HPDE6-E6E7 (cell line): ENCODE data around the gene EIF2D.
"Not testable (repeated sequence)": the region's sequence is repeated elsewhere in the genome, so short reads cannot be mapped to it uniquely, and the experiment has no call there.

ENCODE experiments used
- DNase-seq: peaks from one replicate; pipeline ENCODE4 v3.0.0; 2011; ENCODE audit warnings: missing footprints; ENCODE audit errors: extremely low spot score

Gene EIF2D

DNA sequence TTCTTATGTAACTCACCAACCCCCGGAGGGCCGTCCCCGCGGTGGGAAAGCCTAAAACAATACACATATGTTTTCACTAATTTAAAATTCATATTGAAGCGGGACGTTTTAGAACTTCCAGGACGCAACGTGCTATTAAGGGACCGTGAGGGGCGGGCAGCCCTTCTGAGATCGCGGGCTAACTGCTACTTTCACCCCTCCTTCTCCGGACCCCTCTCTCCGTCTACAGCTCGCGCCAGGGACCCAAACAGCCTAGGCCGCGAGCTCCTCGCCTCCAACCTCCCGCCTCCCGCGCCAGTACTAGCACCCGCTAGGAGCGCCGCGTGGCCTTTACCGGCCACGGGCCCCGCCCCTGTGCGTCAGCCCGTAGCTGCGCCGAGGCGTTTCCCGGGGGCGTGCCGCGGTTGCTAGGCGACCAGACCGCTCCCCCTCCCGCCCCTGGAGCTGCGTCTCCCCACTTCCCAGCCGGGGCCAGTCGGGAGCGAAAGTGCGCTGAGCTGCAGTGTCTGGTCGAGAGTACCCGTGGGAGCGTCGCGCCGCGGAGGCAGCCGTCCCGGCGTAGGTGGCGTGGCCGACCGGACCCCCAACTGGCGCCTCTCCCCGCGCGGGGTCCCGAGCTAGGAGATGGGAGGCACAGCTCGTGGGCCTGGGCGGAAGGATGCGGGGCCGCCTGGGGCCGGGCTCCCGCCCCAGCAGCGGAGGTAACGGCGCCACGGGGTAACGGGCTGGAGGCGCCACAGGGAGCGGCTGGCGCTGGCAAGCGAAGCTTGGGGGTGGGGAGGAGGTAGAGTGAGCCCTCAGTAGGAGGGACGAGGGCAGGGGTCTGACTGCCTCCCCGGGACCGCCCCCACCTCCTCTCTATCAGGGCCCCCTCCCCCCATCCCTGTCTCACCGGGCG lies 23.1 kb upstream of the EIF2D start, which contains the start of gene DYRK3:
DYRK3 (plus strand) TSS at position 457 of the 898 bp plus-strand sequence; CDS start at position 625, 168 bp downstream.
- DNase-seq, result peak; percentile 93

DNA sequence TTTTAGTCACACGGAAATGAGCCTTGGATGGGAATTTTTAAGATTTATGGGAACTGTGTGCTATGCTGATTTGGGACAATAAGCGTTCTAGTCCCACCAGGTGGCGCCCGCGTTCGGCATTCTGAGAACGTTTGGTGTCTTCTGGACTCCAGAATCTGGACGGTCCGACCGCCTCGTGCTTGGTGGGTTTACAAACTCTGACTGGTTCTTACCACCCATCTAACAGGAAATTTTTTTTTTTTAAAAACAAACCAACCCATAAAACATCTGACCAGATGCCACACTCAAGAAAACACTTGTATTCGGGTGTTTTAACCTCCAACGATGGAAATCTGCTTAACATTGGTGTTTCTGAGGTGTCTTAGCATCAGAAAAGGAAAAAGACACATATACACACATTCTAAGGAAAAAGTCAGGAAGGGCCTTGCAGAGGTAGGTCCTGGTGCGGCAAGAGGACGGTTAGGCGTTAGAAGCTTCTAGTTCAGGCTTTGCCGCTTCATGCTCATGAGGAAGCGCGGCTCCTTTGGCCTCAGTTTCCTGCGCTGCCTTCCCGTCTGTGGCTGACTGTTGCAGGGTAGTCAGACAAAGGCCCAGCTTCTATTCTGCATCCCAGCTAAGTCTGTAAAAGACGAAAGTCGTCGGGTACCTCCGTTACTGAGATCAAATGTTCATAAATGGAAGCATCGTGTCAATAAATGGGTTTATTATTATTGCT lies 22.3 kb upstream of the EIF2D start:
- no peak for DNase-seq

DNA sequence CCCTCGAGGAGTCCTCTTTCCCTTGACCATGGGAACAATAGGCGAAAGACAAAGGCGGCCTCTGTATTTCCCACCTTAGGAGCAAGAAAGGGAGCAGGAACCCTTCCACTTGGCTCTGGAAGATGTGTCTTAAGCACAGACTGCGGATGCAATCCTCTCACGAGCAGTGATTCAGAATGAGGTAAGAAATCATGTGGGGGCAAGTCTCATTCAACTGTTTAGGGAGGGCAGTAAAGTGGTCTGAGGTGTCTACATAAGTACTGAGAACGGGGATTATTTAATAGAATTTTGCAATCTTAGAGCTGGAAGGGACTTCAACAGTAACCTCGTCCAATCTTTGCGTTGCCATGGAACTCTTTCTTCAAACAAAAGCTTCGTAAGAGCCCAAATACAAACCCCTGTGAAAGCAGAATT lies 21.4 kb upstream of the EIF2D start:
- peak; percentile 77 for DNase-seq

DNA sequence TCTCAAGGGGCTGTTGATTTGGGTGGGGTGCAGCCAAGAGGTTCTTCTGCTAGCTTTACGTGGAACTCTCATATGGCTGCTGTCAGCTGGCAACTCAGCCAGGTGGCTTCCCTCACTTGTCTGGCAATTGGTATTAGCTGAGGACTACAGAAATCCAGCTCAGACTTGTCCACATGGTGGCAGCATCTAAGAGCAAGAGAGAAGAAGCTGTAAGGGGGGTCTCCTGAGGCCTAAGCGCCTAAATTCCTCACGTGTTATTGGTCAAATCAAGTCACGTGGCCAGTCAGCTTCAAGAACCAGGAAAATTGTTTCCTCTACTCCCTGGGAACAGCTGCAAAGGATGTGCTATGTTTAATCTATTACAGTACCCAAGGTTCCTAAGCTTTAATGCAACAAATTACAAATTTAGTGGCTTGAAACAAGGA lies 18.8 kb upstream of the EIF2D start:
- DNase-seq, result no peak

DNA sequence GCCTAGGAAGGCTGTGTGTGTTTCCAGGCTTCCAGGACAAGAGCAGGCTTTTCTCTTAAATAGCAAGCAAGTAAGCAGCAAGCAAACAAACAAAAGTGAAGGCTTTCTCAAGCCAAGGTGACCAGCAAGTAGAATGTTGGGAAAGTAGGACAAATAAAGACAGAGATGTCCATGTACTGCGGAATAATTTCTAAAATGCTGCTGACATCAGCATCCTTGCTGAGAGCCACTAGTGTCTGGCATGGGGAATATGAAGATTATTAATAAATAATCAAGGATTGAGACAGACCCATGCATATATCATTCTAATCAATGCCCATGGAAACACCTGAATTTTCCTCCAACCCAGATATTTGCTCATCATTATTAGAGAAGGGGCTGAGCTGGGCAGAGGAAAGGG lies 16.7 kb upstream of the EIF2D start:
- DNase-seq, result no peak

DNA sequence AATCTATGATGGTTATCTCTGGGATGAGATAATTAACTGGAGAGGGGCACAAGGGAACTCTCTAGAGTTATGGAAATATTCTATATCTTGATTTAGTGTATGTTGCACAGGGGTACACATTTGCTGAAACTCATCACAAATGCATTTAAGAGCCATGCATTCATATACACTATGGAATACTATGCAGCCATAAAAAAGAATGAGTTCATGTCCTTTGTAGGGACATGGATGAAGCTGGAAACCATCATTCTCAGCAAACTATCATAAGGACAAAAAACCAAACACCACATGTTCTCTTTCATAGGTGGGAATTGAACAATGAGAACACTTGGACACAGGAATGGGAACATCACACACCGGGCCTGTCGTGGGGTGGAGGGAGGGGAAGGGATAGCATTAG lies 14.1 kb upstream of the EIF2D start:
- DNase-seq, result not testable (repeated sequence)

DNA sequence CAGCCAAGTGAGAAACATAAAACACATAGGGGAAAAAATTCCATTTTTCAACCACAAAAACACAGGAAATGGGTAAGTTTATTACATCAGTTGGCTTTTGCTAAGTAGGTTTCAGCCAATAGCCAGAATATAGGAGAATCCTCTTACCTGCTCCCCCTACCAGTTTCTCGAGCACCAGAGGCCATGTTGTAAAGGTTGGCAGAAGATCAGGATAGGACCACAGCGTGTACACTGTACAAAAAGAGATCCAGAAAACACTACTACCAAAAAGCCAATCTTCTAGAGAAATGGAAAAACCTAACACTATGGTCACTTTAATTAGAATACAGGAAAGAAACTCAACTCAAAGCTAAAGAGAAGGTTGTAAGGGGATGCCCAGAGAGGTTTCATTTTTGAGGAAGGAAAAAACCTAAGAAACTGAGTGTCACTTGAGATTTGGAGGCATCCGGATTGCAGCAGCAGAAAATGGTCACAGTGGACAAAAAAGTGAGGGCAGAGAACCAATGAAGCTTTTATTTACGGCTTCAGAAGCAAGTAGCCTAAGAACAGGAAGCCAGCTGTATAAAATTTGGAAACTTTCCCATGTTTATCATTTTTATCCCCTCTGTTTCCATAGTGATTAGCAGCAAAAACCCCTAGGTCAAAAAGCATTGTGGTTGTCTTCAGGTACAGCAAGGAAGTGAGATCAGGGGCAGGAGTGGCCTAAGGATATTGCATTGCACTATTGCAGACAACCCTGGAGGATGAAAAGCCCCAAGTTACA lies 2.9 kb downstream of the EIF2D start:
- DNase-seq, result no peak

DNA sequence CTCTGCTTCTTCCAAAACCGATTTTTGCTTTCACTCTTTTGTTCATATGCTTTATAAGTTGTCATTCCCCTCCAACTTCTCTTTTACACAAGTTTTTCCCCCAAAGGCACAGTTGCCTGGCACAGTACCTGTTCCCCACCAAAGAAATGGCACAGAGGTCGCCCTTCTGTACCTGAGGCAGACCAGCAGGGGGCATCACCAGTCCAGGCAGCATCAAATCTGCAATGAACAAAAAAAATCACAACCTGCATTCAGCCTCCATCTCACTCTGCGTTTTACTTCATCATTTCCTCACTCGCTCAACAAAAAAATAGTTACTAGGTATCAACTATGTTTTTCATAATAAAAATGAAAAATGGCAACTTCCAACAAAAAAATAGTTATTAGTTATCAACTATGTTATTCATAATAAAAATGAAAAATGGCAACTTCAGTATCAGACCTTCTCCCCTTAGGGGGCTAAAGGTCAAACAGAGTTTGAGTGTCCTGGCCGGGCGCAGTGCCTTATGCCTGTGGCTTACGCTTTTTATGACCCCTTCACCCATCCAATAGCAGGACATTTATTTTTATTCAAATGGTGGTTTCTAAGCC lies 4.1 kb downstream of the EIF2D start:
- DNase-seq, result no peak

DNA sequence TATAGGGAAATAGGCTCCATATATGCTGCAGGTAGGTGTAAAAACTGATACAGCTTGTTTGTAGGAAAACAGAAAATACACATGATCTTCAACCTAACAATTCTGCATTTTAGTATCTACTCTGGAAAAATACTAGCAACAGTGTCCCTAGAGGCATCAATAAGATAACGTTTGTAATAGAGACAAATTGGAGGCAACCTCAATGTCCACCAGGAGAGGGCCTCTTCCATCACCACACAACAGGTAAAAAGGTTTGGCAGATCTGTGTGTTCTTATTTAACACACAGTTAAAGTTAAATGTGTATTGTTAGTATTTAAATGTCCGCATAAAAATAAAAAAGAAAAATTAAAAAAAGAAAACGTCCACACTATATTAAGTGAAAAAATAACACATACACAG lies 5.4 kb downstream of the EIF2D start:
- peak; percentile 50 for DNase-seq

DNA sequence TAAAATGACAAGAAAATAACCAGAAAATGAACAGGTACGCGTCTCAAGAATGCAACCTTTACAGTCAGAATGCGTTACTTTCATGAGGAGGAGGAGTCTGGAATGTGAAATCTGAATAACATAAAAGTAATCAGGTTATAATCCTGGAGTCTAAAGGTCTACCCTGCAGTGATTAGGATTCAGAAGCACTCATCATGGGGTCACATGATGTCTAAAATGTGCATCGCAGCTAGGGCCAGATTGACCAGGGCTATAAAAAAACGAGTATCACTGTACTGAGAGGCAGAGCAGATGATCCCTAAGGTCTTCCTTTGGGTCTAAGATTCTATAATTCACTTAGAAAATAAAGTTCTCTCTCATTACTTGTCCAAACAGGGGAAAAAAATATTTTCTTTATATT lies 7.4 kb downstream of the EIF2D start:
- no peak for DNase-seq

DNA sequence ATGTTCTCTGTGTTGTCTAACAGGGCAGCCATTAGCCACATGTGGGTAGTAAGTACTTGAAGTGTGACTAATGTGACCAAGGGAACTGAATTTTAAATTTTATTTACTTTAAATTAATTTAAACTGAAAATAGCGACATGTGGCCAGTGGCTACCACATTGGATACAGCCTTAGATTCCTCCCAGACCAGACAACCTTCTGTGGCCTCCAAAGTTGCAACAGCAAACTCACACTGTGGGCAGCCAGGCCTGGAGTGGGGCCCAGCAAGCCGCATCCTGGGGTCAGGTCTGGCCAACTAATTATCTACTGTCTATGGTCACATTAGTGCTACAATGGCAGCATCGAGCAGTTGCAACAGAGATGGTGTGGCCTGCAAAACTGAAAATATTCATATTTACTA lies 11.7 kb downstream of the EIF2D start:
- no peak for DNase-seq

DNA sequence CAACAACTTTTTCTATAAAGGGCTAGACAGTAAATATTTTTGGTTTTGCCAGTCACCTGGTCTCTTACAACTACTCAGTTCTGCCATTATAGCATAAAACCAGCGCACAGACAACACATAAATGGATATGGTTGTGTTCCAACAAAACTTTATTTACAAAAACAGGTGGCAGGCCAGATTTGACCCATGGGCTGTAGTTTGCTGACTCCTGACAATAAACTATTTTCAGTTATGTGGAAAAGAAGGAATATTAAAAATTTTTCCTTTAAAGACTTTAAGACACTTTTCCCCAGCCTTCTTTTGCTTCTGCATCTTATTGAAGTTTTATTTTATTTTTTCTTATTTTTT lies 16.0 kb downstream of the EIF2D start:
- DNase-seq, result no peak

DNA sequence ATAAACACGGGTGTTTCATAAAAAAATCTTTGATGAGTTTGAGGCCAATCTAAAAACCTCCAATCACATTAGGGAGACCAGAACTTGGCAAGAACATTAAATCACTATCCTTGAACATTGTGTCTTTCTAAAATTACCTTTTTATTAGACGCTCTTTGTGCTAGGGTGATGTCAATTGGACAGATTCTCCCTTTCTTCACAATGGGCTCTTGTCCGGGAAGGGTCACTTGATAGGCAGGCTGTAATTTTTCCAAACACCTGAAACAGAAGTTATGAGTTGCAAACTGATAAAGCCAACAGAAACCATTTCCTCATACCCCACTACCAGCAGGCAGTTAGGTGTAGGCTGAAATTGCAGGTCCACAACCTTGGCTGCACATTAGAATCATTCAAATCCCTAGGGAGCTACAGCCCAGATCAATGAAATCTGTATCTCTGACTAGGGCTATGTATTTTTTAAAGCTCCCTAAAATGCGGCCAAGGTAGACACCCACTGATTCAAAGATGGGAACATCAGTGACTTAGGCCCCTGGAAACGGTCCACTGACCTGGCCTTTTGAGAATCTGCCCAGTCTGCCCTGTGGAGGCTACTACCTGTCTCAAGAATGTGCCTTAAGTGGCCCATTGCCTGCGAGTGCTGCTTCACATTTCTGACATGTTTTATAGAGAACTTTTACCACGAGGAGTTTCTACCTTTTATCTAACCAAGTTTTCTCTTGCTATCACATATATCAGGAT lies 16.5 kb downstream of the EIF2D start:
- no peak for DNase-seq

DNA sequence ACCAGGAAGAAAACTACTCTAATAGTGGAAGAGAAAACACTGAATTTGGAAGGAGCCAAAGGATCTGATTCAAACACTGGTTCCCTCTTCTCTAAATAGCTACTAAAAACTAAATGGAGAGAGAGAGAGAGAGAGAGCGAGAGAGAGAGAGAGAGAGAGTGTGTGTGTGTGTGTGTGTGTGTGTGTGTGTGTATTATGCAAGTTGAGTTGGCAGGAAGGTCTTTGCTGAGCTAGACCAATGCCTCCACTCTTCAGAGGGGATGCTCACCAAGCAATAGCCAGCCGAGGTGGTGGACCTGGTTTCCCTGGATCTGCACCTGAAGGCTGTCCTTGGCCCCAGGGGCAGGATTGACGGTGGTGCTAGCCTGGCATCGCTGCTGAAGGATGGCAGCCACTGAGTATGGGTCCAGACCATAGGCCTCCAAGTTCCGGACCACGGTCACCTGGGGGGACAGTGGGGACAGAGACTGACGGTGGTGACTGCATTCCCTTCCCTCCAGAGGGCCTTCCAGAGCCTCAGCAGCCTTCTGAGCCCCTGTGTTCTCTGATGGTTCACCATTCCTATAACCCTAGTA lies 18.8 kb downstream of the EIF2D start:
- no peak for DNase-seq

DNA sequence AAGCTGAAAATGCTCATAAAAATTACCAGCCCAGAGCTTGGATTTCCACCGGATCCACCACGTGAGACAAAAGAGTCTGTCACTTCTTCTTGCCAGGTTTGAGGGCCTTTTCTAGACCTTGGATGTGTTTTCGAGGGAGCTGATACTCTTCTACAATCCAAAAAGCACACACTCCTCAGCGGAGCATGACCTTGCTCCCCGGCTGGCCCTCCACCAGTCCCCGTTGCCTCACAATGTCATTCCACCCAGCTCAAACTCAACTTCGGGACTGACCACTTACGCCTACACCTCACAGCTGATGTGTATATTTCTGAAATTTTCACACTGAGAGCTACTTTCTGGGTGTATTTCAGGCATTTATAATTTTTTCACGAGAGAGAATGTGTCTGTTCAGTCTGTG lies 20.6 kb downstream of the EIF2D start:
- DNase-seq, result no peak

DNA sequence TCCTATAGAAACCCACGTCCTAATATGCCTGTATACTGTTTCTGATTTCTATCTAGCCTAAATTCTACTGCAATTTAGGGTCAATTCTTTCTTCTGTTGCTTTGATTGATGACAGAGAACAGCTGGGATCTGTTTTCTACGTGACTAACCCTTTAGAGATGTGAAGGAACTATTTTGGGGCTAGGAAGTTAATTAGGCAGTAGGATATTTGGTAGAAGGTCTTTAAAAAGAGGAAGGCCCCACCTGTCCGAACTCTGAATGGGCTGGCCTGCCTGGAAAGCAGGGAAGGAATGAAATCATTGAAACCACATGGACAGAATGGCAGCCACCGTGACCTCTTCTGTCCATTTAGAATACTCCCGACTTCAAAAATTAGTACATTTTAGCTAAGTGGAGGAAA lies 21.0 kb downstream of the EIF2D start:
- no peak for DNase-seq

DNA sequence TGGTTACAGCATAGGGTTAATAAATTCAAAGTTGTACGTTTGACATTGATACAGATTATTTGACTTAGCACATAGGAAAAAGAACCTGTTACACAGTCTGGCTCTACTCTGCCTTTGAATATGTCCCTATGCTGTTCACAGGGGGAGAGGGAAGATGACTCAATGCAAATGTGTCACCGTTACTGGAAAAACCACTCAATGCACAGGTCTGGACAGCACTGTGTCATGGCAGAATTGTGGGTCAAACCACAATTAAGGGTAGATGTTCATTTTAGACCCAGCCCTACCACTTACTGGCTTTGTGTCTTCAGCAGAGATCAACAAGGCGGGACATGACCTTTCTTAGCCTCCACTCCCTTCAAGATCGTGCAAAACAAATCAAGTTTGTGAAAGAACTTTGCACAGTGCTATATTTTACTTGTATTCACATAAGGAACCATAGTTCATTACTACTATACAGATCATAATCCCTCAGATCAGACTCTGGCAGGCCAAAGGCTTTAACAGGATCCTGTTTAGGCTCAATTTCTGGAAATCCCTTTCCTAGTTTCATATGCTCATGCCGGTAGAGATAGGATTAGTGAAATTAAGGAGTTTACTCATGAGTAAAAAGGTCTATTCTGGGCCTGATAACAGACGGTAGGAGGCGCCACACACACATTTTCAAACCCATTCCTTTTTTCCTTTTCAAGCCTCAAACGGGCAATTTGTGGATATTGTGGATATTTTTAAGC lies 22.1 kb downstream of the EIF2D start:
- peak; percentile 94 for DNase-seq

DNA sequence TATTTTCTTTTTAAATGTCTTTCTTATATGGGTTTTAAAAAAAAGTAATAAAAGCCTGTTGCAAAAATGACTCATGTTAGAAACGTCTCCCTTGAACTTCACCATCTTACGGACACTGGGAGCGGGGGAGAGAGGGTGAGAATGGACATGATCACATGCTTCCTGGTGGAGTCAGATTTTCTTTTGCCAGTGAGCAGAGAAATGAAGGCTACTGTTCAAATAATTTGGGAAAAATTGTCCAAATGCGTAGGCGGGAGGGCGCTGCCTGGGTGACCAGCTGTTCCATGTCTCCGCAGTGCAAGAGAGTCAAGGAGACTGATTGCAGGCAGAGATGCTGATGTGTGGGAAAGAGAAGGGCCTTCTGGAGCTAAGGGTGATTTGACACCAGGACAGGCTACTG lies 23.1 kb downstream of the EIF2D start:
- DNase-seq, result peak; percentile 72

DNA sequence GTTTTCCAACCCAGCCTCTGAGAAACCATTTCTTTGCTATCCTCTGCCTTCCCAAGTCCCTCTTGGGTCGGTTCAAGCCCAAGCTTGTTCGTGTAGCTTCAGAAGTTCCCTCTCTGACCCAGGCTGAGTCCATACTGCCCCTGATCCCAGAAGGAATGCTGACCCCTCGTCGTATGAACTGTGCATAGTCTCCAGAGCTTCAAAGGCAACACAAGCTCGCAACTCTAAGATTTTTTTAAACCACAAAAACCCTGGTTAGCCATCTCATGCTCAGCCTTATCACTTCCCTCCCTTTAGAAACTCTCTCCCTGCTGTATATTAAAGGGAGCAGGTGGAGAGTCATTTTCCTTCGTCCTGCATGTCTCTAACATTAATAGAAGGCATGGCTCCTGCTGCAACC lies 23.8 kb downstream of the EIF2D start:
- DNase-seq, result no peak

DNA sequence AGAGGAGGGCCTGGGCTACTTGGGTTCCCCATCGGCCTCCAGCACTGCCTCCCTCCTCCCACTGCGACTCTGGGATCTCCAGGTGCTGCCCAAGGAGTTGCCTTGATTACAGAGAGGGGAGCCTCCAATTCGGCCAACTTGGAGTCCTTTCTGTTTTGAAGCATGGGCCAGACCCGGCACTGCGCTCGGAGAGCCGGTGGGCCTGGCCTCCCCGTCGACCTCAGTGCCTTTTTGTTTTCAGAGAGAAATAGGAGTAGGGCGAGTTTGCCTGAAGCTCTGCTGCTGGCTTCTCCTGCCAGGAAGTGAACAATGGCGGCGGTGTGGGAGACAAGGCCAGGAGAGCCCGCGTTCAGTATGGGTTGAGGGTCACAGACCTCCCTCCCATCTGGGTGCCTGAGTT lies 24.4 kb downstream of the EIF2D start:
- no peak for DNase-seq
